ENCODE measurements around the gene GUCA1C. TPM values are rescaled to one million over a fixed set of nuclear protein-coding genes. Genes with fewer than 3 reads are reported as not detected.

Gene GUCA1C
- total RNA-seq, 4 donors from 2014 or later: not detected

GRCh38 chr3:108891833-108892232 is 61.8 kb downstream of the GUCA1C start:
- TF ChIP-seq POLR2A (IDR thresholded peaks at IDR 0.05): no peak
- TF ChIP-seq POLR2AphosphoS5 (IDR thresholded peaks at IDR 0.05): no peak
- no peak for TF ChIP-seq CTCF (IDR thresholded peaks at IDR 0.05)
- TF ChIP-seq EP300 (IDR thresholded peaks at IDR 0.05): no peak
- no peaks in the 10 kb centered on the region for H3K36me3 ChIP-seq
- DNase-seq (ENCODE audit: low spot score in 2 of 2): no peak
- no peak overlapping the region for H3K4me3 ChIP-seq
- no peak overlapping the region for H3K27ac ChIP-seq
- no peaks in the 10 kb centered on the region for H3K4me1 ChIP-seq
- no peaks in the 10 kb centered on the region for H3K27me3 ChIP-seq
- WGBS: 83% methylated on average over 3 of the region's 3 CpGs
- H3K9me3 ChIP-seq: no peaks in the 10 kb centered on the region

DNA sequence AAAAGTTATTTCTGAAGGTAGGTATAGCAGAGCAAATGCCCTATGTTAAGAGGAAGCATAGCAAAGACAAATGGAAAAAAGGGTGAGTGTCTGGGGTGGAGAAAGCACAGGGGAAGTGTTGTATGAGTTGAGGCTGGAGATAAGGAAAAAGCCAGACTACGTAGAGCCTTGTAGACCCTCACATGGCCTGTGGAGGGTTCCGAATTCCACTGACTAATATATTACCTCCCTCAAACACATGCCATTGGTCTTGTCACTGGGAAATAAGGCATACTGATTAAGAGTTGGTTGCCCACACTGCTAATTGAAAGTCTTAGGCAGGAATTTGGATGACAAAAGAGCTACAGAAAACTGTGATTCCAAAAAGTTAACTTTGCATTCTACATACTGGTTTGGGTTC is 65.9 kb downstream of the GUCA1C start:
- H3K27me3 ChIP-seq: no peaks in the 10 kb centered on the region
- H3K4me1 ChIP-seq: no peaks in the 10 kb centered on the region
- no peak overlapping the region for H3K4me3 ChIP-seq
- H3K36me3 ChIP-seq: no peaks in the 10 kb centered on the region
- no peak for DNase-seq (ENCODE audit: low spot score in 2 of 2)
- no peaks in the 10 kb centered on the region for H3K9me3 ChIP-seq
- no peak overlapping the region for H3K27ac ChIP-seq
- WGBS: 77% methylated on average over 2 of the region's 2 CpGs
- TF ChIP-seq POLR2AphosphoS5 (IDR thresholded peaks at IDR 0.05) (no peak), CTCF (IDR thresholded peaks at IDR 0.05) (no peak), EP300 (IDR thresholded peaks at IDR 0.05) (no peak), POLR2A (IDR thresholded peaks at IDR 0.05) (no peak)

DNA sequence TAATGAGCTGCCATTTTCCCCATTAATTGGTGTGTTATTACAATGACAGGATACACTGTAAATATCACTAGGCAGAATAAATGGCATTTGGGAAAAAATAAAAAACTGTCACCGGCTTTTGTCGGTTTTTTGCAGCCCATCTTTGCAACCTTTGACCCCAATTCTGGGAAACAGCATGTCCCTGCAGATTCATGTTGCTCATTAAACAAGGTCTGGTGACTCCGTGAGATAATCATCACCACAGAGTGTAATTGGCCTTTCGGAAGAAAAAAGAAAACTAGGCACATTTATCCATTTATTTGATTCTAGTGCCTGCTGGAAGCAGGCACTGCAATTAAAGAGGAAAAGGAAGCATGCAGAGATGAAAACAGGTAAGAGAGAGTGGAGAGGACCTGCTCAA is 66.6 kb downstream of the GUCA1C start:
- no peaks in the 10 kb centered on the region for H3K4me1 ChIP-seq
- TF ChIP-seq CTCF (IDR thresholded peaks at IDR 0.05) (no peak), POLR2A (IDR thresholded peaks at IDR 0.05) (no peak)
- 79% methylated on average over 4 of the region's 4 CpGs for WGBS
- H3K4me3 ChIP-seq: no peak overlapping the region
- H3K9me3 ChIP-seq: no peaks in the 10 kb centered on the region
- no peaks in the 10 kb centered on the region for H3K27me3 ChIP-seq
- no peak for DNase-seq (ENCODE audit: low spot score in 2 of 2)
- no peak overlapping the region for H3K27ac ChIP-seq
- no peaks in the 10 kb centered on the region for H3K36me3 ChIP-seq

DNA sequence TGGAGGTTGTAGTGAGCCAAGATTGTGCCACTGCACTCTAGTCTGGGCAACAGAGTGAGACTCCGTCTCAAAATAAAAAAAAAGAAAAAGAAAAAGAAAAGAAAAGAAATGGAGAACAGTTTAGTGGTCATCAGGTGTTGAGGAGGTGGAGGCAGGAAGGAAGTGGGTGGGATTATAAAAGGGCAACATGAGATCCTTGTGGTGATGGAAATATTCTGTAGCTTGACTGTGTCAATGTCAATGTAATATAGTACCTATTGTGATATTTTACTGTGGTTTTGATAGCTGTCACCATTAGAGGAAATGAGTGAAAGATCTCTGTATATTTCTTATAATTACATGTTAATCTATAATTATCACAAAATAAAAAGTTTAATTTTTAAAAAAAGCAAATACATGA is 70.3 kb downstream of the GUCA1C start:
- Histone ChIP-seq H3K9me3 (no peaks in the 10 kb centered on the region), H3K4me1 (no peaks in the 10 kb centered on the region), H3K36me3 (no peaks in the 10 kb centered on the region), H3K27ac (no peak overlapping the region), H3K4me3 (no peak overlapping the region), H3K27me3 (no peaks in the 10 kb centered on the region)
- 0% methylated on average over 1 of the region's 1 CpG for WGBS
- no peak for DNase-seq (ENCODE audit: low spot score in 2 of 2)
- TF ChIP-seq CTCF (IDR thresholded peaks at IDR 0.05): no peak
- no peak for TF ChIP-seq POLR2AphosphoS5 (IDR thresholded peaks at IDR 0.05)
- no peak for TF ChIP-seq POLR2A (IDR thresholded peaks at IDR 0.05)
- TF ChIP-seq EP300 (IDR thresholded peaks at IDR 0.05): no peak

DNA sequence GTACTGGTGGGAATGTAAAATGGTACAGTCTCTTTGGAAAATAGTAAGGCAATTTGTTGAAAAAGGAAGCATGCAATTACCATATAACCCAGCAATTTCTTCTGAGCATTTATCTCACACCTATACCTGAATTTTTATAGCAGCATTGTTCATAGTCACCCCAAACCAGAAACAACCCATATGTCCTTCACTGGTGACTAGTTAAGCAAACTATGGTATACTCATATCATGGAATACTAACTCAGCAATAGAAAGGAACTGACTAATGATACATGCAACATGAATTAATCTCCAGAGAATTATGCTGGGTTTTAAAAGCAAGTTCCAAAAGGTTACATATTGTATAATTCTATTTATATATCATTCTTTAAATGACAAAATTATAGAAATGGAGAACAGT is 70.9 kb downstream of the GUCA1C start:
- H3K4me3 ChIP-seq: no peak overlapping the region
- no peaks in the 10 kb centered on the region for H3K4me1 ChIP-seq
- no peak for DNase-seq (ENCODE audit: low spot score in 2 of 2)
- H3K27me3 ChIP-seq: no peaks in the 10 kb centered on the region
- H3K36me3 ChIP-seq: no peaks in the 10 kb centered on the region
- H3K9me3 ChIP-seq: no peaks in the 10 kb centered on the region
- no peak overlapping the region for H3K27ac ChIP-seq
- TF ChIP-seq CTCF (IDR thresholded peaks at IDR 0.05): no peak
- TF ChIP-seq POLR2A (IDR thresholded peaks at IDR 0.05): no peak
- TF ChIP-seq POLR2AphosphoS5 (IDR thresholded peaks at IDR 0.05): no peak
- no peak for TF ChIP-seq EP300 (IDR thresholded peaks at IDR 0.05)

All from suprapubic skin (tissue), 4 donors.